Left renal pelvis (tissue), 4 donors: Measurements from ENCODE around the gene CRYBG1. TPM values are rescaled to one million over a fixed set of nuclear protein-coding genes. Genes with fewer than 3 reads are reported as not detected.

Source experiments
- DNase-seq, 4 donors: peaks; one replicate each; pipeline ENCODE4 v3.0.0-alpha.2; 2013; ENCODE audit warnings: low read depth in 4 of 4, low spot score in 3 of 4
- polyA plus RNA-seq, 4 donors: library from polyadenylated mRNA; unstranded; fragments of 120-200 nt; gene quantifications; one replicate each; pipeline ENCODE4 v1.2.1, GENCODE V29; 2013; ENCODE audit not compliant: insufficient read length in 4 of 4

Gene CRYBG1
- polyA plus RNA-seq, 4 donors: 2.7 to 33.3 (median 29.7) TPM

DNA sequence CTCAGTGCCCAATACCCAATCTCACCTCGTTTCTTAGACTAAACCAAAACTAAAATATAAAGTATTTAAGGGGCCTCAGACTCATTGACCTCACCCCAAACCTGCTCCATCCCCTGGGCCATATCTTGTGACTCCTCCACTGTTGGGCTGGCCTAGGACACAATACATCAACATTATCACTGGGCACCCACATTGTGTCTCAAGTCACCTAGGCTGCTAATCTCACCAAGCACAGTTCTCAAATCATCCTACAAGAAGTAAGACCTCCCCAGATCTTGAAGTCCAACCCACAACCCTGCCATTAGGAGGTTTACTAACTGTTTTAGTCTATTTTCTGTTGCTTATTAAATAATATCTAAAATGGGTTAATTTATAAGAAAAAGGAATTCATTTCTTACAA lies 96.2 kb downstream of the CRYBG1 start:
- no peak for DNase-seq

DNA sequence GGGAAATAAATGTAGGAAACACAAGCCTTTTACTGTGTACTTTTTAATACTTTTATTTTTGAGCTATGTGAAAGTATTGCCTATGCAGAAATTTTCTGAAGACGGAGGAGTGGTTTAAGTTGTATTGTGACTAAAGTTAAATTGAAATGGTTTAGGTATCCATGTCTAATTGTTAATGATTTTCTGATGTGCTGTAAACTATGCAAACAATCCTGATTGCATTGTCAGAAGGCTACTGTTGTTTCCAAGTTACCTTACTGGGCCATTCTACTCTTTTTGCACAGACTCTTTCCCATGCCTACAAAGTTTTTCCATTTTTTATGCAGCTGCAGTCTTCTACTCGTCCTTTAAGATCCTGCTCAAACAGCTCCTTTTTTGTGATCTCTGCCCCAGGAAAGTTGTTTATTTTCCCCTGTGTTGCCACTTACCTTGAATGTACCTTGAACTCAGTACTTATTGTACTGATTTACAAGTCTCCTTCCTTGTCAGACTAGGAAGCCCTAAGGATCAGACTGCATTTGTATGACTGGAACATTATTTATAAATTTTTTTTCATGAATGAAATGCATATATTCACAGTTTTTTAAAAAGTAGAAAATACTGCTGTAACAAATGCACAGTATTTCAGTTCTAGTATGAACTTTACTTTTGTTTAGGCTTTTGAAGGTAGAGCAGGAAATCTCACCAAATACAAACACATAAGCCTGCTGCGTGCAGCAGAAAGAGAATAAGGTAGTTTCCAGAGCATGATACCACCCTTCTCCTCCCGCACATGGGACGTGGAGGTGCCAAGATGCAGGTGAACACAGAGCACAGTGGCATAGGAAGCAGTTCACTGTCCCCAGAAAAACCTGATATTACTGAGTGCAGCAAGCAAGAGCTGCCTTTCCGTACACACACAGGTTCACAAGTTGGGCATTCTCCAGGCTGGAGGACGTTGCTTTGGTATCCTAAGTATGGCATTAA lies 97.8 kb downstream of the CRYBG1 start:
- DNase-seq: no peak

DNA sequence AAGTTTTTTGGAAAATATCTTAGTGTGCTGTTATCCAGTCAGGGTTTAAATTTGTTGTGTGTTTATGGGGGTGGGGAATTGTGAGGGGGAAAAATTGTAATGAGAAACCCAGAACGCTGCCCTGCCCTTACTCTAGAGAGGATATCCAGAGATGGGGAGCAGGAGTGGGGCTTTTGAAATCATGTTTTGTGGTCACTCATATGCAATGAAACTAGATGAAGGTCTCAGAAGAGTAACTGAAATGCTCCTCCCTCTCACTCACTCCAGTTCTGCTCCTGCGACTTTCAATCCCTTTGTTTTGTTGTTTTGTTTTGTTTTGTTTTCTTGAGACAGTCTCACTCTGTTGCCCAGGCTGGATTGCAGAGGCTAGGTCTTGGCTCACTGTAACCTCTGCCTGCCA lies 100.0 kb downstream of the CRYBG1 start:
- DNase-seq: no peak

DNA sequence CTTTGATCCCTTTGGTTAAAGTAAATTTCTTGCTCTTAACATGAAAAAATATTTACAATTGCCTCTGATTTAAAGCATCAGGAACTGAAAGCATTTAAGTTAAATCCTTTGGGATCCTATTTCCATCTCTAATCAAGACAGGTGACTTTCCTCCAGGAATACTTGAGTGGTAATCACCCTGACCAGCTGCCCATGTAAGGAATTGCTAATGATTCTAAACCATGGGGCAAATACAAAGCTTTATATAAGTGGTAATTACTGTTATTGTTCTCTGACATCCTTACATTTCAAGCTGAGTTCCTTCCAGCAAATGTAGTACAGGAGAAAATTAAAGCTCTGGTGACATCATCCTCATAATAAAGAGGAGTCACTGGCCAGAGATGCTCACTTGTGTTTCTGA lies 100.6 kb downstream of the CRYBG1 start:
- no peak for DNase-seq

DNA sequence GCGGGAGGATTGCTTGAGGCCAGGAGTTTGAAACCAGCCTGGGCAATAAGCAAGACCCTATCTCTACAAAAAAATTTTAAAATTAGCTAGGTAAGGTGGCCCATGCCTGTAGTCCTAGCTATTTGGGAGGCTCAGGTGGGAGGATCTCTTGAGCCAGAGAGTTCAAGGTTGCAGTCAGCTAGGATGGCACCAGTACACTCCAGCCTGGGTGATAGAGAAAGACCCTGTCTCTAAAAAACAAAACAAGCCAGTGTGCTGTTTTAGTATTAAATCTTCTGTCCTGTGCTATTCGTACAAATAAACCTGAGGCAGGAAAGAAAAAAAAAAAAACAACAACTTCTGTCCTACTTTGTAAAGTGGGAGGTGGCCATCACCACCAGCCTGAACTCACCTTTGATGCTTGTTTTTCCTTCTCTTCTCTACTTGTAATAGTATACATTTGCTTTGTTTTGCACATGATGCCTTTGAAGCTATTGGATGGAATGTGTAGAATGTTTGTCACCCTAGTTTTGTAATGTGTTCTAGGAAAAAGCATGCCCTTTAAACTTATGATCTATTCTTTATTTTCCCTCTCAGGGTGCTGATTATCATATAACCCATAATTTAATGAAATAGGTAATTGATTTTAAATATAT lies 102.5 kb downstream of the CRYBG1 start:
- DNase-seq: no peak

DNA sequence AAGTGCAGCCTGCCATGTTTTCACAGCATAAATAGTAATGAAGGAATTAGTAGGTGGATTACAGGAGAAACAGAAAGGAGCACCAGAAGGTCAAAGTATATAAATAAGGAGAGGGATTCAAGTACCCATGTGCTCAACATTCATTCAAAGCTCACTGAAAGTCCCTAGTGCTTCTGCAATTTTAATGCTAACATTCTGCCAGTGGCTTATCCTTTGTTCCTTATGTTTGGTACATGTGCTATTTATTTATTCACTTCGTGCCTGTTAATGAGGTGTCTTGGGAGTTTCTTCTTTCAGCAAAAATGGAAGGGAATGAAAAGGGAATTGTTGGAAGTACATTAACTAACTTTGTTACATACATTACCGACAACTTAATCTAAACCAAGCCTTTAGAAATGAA lies 105.7 kb downstream of the CRYBG1 start:
- no peak for DNase-seq

DNA sequence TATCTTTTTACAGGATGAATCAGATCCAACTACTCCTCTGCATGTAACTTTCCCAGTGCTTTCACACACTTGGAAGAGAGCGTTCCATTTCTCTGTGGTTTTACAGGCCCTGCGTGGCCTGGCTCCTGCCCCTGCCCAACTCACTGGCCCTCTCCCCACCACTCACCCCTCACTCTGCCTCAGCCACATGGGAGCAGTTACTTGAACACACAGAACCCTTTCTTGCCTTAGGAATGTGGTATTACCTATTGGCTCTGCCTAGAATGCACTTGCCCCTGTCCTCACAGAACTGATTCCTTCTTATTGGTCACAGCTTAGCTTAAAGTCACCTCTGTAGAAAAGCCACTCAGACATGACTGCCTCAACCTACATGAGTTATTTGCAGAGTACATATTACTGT lies 108.4 kb downstream of the CRYBG1 start:
- DNase-seq: no peak

DNA sequence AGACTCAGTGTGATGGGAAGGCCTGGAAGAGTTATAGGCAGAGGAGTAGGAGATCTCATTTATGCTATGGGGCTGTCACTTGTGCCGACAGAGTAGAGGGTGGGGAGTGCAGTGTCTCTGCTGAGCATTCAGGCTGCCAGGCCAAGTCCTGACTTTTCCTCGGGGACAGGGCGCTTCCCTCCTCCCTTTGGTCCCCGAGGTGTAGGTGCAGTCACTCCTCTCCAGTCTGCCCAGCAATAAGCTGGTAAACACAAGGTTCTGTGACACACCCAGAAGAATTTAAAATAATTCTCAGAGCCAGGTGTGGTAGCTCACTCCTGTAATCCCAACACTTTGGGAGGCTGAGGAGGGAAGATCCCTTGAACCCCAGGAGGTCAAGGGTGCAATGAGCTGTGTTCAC lies 109.4 kb downstream of the CRYBG1 start:
- no peak for DNase-seq

DNA sequence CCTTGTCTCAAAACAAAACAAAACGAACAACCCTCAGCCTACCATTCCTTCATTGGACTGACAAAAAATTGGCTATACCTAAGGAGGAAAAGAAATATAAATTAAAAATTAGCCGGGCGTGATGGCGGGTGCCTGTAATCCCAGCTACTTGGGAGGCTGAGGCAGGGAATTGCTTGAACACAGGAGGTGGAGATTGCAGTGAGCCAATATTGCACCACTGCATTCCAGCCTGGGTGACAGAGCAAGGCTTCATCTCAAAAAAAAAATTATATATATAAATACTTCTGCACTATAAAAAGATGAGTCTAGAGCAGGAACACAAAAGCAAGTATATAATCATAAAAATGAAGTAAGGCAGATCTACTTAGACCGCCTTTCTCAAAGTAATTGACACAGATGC lies 109.8 kb downstream of the CRYBG1 start:
- DNase-seq: no peak

DNA sequence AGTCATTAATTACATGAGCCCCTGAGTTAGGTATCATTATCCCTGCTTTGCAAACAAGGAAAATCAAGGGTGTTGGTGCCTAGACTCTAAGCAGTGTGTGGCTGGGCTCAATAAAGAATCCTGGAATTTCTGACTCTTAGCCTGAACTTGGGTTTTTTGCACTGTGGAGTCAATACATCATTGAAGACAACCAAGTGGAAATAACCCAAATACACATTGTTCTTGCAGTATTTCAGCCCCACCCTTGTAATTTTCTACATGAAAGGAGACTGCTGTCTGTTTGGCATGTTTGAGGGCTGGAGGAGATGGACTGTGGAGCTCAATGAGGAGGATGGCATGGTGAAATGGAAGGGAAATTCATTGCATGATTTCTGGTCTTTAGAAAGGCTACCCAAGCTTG lies 110.3 kb downstream of the CRYBG1 start:
- no peak for DNase-seq

DNA sequence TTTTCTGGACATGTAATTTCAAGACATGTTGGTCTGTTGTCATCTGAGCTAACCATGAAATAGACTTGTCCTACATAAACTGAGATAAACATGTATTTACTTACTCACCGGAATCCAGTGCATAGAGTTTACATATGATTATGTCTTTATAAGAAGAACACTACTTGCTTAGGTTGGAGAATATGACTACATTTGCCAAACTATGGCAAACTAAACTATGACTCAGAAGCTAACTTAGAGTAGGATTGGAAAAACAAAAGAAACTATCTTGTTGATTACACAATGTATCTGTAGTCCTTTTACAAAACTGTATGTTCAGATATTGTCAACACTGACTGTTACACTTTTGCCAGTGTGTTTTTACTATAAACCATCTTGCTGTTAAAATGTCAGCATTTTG lies 113.3 kb downstream of the CRYBG1 start:
- DNase-seq: no peak

DNA sequence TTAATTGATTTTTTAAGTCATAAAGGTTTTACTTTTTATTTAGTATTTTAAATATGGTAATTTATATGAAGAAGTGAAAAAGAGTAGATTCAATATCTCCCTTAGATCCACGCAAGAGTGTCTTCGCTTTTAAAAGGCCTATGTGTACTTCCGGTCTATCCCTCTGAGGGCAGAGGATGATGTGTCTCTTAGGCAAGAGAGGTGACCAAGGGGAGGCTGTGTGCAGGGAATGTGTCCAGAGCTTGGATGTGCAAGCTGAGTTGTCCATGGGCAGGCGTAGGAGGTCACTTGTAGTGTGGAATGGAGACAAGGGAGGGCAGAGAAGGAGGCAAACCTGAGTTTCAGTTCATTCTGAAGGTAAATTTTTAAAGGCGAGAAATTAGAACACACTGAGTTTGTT lies 113.9 kb downstream of the CRYBG1 start:
- no peak for DNase-seq

DNA sequence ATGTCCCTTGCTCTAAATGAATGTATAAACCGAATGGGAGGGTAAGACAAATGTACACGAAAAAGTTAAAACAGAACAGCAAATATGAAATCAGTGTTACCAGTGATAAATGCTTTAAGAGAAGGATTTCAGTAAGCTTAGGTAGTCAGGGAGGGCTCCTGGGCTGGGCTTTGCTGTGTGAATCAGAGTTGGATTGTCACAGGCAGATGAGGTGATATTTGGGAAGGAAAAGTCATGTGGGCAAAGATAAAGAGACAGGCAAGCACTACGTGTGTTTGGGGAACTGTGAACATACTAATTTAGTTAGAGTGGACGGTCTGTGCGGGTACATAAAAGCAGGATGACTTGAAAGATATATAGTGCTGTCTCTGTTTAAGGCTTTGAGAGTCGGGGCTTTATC lies 114.8 kb downstream of the CRYBG1 start:
- no peak for DNase-seq

DNA sequence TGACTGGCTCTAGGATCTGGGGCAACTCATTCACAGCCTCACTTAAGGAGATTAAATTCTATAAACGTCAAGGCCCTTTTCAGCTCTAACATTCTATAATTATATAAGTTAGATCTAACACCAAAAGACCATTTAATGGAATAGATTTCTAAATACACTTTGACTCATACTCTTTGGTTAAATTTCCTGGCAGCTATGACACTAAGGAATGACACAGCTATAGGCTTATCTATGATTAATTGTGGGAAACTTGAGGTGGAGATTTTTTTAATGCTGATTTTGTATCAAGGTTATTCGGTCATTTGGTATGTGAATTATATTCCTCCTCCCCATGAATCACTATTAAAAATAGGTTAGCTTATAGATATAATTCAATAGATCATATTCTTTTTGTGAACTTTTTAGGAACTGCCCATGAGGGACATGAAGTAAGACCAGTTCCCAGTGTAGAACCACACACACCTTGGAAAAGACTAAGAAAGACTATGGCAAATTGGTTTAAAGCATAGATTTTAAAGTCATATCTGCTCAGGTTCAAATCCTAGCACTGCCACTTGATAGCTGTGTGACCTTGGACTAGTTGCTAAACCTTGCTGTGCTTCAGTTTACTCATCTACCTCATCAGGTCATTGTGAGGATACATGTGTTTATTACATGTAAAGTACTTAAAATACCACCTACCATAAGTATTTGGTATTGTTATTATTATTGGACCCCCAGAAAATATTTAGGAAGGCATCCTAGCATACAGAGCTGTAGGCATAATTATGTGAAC lies 116.0 kb downstream of the CRYBG1 start:
- no peak for DNase-seq

DNA sequence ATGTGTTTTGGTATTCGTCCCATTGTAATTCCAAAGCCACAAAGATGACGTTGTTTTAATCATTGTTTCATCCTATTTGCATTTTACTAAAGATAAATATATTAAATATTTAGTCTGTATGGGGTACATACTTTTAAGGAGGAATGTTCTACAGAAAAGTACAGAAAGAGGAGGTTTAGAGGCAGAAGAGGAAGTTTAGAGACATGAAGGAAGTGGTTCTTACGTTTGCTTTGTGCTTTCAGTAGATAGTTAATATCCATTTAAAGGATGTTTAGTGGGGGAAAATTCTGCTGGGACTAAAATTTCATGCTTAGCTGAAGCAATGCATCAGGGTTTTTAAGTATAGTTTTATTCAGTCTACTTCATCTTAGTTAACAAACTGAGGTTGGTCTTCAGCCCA lies 116.6 kb downstream of the CRYBG1 start:
- no peak for DNase-seq

DNA sequence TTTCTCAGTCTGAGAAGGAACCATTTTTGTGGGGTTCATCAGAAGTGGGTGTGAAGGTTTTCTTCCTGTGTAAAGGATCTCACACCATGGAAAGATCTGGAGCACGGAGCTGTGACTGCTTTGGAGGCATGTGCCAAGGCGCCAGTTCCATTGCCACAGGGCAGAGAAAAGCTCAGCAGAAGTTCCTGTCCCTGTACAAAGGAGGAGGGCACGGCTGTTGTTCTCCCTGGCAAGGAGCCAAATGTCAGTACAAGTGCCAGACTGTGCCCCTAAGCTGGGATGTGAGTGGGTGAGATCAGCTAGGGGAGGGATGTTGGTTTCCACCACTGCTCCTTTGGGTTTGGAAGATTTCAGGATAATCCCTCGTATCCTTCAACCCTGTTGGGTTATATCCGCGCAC lies 117.3 kb downstream of the CRYBG1 start:
- no peak for DNase-seq

DNA sequence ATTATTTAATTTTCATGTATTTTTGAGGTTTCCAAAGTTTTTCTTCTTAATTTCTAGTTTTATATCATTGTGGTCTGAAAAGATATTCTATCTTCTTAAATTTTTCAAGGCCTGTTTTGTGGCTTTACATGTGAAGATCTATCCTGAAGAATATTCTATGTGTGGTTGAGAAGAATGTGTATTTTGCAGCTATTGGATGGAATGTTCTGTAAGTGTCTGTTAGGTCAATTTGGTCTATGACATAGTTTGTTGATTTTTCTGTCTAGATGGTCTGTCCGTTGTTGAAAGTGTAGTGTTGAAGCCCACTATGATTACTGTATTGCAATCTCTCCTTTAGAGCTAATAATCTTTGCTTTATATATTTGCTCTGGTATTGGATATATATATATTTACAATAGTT lies 125.7 kb downstream of the CRYBG1 start:
- no peak for DNase-seq

DNA sequence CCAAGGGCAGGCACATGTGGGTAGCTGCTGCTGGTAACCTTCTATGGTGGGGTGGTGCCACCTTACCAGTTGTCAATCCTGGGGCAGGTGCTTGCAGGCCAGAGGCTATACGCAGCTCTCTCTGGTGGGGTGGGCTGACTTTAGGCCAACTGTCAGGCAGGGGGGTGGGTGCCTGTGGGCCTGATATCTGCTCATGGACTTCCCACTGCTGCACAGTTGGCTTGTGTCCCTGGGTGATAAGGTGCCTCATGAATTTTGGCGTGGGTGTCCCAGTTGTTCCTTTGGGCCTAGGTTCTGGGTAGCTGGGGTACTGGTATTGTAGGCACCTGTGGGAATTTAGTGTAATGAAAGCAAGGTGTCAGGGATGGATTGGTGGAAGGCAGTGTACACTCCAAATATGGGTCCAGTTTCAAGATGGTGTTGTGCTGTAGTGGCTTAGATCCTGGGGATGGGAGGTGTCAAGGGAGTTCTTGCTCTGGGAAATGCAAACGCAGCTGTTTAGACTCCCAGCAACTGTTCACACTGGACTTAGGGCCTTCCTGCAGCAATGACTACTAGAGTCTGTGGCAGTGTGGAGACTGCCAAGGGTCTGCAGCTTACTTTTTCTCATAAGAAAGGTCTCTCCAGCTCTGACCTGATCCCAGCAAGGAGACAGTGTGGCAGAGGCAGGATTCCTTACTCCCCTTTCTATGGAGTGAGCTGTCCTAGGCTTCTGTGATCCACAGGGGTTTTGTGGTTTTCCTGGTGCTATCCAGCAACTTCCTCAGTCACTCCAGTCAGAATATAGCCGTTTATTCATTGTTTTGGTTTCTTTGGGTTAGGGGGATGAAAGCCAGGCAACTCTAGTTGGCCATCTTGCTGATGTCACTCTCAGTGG lies 128.2 kb downstream of the CRYBG1 start:
- DNase-seq: no peak

DNA sequence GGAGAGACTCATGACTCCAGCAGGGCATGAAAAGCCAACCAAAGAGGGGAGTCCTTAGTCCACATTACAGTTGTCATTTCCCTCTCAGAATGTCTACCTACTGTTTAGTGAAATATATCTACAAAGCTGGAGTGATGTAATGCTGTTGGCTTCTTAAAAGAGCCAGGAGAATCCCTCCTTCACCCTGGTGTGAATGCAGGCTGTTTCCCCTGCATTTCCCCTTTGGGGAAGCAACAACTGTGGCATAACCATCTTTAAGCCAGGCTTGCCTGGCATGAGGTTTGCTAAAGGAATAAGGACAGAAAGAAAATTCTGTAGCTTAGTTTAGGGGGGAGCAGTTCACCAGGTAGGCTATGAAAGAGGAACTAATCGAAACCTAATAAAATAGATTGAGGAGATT lies 129.5 kb downstream of the CRYBG1 start:
- DNase-seq: no peak

DNA sequence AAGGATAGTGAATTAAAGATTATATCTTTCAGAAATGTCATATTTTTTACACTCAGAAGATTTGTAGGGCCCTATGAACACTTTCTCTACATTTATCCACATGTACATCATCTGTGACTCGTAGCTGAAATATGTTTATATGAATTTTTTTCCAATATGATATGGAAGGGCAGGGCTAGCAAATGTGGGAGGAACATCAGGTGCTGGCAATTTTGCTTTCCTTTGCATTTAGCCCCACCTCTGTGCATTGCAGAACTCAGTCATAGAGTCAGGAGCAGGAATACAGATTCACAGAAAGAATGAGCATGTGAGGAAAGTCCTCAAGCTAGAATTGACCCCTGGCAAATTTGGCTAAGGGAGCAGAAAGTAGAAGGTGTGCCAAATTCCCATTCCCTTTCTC lies 129.9 kb downstream of the CRYBG1 start:
- DNase-seq: no peak
